Measurements from ENCODE around the gene HHAT. TPM values are rescaled to one million over a fixed set of nuclear protein-coding genes. Genes with fewer than 3 reads are reported as not detected.

The HHAT gene
- polyA plus RNA-seq, 4 donors, result 0.27 to 4.0 (median 1.4) TPM

- no peak overlapping the region for H3K27ac ChIP-seq (ENCODE audit: low read depth in 1 of 3, low read length in 2 of 3)
- FAIRE-seq, result no peak
- no peak overlapping the region for H3K4me3 ChIP-seq (ENCODE audit: low read depth in 1 of 3, low read length in 3 of 3)
- peaks cover 0 to 4% of the 10 kb centered on the region in 2 donors for H3K9me3 ChIP-seq (ENCODE audit: control insufficient read depth in 2 of 2, insufficient read depth in 1 of 2, low read depth in 1 of 2, low read length in 1 of 2)
- H3K4me1 ChIP-seq (ENCODE audit: control insufficient read depth in 3 of 3, insufficient read depth in 2 of 3, low read depth in 1 of 3, low read length in 2 of 3), result peaks cover 0 to 7% (median 0%) of the 10 kb centered on the region in 3 donors
- WGBS, 3 donors, result 43 to 76% (median 63%) methylated on average over 1 of the region's 1 CpG
- no peaks in the 10 kb centered on the region for H3K36me3 ChIP-seq (ENCODE audit: control insufficient read depth in 3 of 3, insufficient read depth in 2 of 3, low read depth in 1 of 3, low read length in 3 of 3)
- no peak for DNase-seq
- H3K27me3 ChIP-seq (ENCODE audit: control insufficient read depth in 3 of 3, insufficient read depth in 3 of 3, low read length in 3 of 3), result peaks cover 0 to 2% (median 2%) of the 10 kb centered on the region in 3 donors
These were observed 4.7 kb upstream of the HHAT start for GRCh38 chr1:210323957-210324356.

- no peaks in the 10 kb centered on the region for H3K36me3 ChIP-seq (ENCODE audit: control insufficient read depth in 3 of 3, insufficient read depth in 2 of 3, low read depth in 1 of 3, low read length in 3 of 3)
- FAIRE-seq (no peak), DNase-seq (no peak)
- H3K4me3 ChIP-seq (ENCODE audit: low read depth in 1 of 3, low read length in 3 of 3), result no peak overlapping the region
- H3K4me1 ChIP-seq (ENCODE audit: control insufficient read depth in 3 of 3, insufficient read depth in 2 of 3, low read depth in 1 of 3, low read length in 2 of 3), result peaks cover 0 to 10% (median 0%) of the 10 kb centered on the region in 3 donors
- no peak overlapping the region for H3K27ac ChIP-seq (ENCODE audit: low read depth in 1 of 3, low read length in 2 of 3)
- H3K9me3 ChIP-seq (ENCODE audit: control insufficient read depth in 2 of 2, insufficient read depth in 1 of 2, low read depth in 1 of 2, low read length in 1 of 2), result peaks cover 0 to 4% of the 10 kb centered on the region in 2 donors
- peaks cover 0 to 2% (median 2%) of the 10 kb centered on the region in 3 donors for H3K27me3 ChIP-seq (ENCODE audit: control insufficient read depth in 3 of 3, insufficient read depth in 3 of 3, low read length in 3 of 3)
- WGBS, 3 donors, result 83 to 96% (median 88%) methylated on average over 1 of the region's 1 CpG
These were observed 3.6 kb upstream of the HHAT start for GRCh38 chr1:210325026-210325670.

DNA sequence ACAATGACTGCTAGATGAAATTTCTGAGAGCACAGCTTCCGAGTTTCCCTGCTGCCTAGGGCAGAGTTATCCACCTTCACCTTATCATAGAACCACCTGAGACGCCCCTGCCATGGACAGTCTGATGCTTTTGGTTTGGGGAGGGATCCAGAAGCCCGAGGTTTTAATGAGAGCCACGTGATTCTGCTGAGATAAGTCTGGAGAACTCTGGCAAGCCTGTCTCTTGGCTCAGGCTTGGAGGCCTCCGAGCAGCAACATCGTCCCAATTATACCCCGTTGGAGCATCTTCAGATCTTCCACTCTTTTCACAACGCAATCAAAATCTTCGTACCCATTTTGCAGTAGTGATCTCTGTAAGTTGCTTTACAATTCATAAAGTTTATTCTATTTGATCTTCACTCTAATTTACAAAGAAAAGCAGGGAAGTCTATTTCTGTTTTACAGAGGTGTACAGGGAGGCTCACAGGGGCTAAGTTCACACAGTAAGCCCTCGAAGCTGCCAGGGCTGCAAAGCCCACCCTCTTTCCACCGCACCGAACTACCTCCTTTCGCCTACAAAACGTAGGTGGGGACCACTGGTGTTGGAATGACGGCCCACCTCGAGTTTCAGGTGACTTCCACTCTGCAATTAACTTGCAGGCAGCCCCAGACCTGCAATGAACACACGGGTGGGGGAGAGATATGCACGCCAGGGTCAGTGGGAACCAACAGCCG lies 513 bp upstream of the HHAT start:
- peak overlapping the region; percentile 16 to 93 (median 82) for H3K27ac ChIP-seq (ENCODE audit: low read depth in 1 of 3, low read length in 2 of 3)
- no peaks in the 10 kb centered on the region for H3K36me3 ChIP-seq (ENCODE audit: control insufficient read depth in 3 of 3, insufficient read depth in 2 of 3, low read depth in 1 of 3, low read length in 3 of 3)
- H3K4me1 ChIP-seq (ENCODE audit: control insufficient read depth in 3 of 3, insufficient read depth in 2 of 3, low read depth in 1 of 3, low read length in 2 of 3), result peaks cover 0 to 10% (median 0%) of the 10 kb centered on the region in 3 donors
- FAIRE-seq (no peak), DNase-seq (peak in 1 of 2 donors; percentile 17)
- peak overlapping the region; percentile 46 to 79 (median 65) for H3K4me3 ChIP-seq (ENCODE audit: low read depth in 1 of 3, low read length in 3 of 3)
- H3K9me3 ChIP-seq (ENCODE audit: control insufficient read depth in 2 of 2, insufficient read depth in 1 of 2, low read depth in 1 of 2, low read length in 1 of 2), result peaks cover 0 to 4% of the 10 kb centered on the region in 2 donors
- 20 to 24% (median 22%) methylated on average over 19 of the region's 19 CpGs for WGBS, 3 donors
- no peaks in the 10 kb centered on the region for H3K27me3 ChIP-seq (ENCODE audit: control insufficient read depth in 3 of 3, insufficient read depth in 3 of 3, low read length in 3 of 3)

GRCh38 chr1:210330279-210330866 lies 1.7 kb downstream of the HHAT start:
- DNase-seq (peak; percentile 10 to 13), FAIRE-seq (no peak)
- WGBS, 3 donors, result 52 to 64% (median 62%) methylated on average over 7 of the region's 7 CpGs
- no peaks in the 10 kb centered on the region for H3K27me3 ChIP-seq (ENCODE audit: control insufficient read depth in 3 of 3, insufficient read depth in 3 of 3, low read length in 3 of 3)
- no peaks in the 10 kb centered on the region for H3K36me3 ChIP-seq (ENCODE audit: control insufficient read depth in 3 of 3, insufficient read depth in 2 of 3, low read depth in 1 of 3, low read length in 3 of 3)
- H3K27ac ChIP-seq (ENCODE audit: low read depth in 1 of 3, low read length in 2 of 3), result no peak overlapping the region
- peaks cover 0 to 3% of the 10 kb centered on the region in 2 donors for H3K9me3 ChIP-seq (ENCODE audit: control insufficient read depth in 2 of 2, insufficient read depth in 1 of 2, low read depth in 1 of 2, low read length in 1 of 2)
- H3K4me3 ChIP-seq (ENCODE audit: low read depth in 1 of 3, low read length in 3 of 3), result no peak overlapping the region
- H3K4me1 ChIP-seq (ENCODE audit: control insufficient read depth in 3 of 3, insufficient read depth in 2 of 3, low read depth in 1 of 3, low read length in 2 of 3), result peaks cover 0 to 10% (median 0%) of the 10 kb centered on the region in 3 donors

DNA sequence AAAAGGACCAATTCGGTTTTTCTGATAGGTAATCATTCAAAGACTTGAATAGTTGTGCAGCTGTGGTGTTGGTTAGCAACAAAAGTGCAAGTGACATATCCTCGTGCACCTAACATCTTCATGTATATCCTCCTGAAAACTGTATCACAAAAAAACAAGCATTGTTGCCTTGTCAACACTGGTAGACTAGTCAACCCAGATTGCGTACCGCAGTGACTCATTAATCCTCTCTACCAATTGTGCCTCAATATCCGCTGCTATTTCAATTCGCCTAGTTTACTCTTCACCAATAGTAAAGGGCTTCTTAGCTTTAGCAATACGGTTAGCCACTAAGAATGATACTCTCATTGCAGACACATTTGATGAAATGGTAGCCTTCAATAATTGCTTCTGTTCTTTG lies 3.5 kb downstream of the HHAT start:
- no peak for FAIRE-seq
- H3K27me3 ChIP-seq (ENCODE audit: control insufficient read depth in 3 of 3, insufficient read depth in 3 of 3, low read length in 3 of 3), result no peaks in the 10 kb centered on the region
- peaks cover 0 to 10% (median 0%) of the 10 kb centered on the region in 3 donors for H3K4me1 ChIP-seq (ENCODE audit: control insufficient read depth in 3 of 3, insufficient read depth in 2 of 3, low read depth in 1 of 3, low read length in 2 of 3)
- H3K9me3 ChIP-seq (ENCODE audit: control insufficient read depth in 2 of 2, insufficient read depth in 1 of 2, low read depth in 1 of 2, low read length in 1 of 2), result no peaks in the 10 kb centered on the region
- DNase-seq, result no peak
- H3K27ac ChIP-seq (ENCODE audit: low read depth in 1 of 3, low read length in 2 of 3), result no peak overlapping the region
- no peaks in the 10 kb centered on the region for H3K36me3 ChIP-seq (ENCODE audit: control insufficient read depth in 3 of 3, insufficient read depth in 2 of 3, low read depth in 1 of 3, low read length in 3 of 3)
- 80 to 86% (median 84%) methylated on average over 7 of the region's 7 CpGs for WGBS, 3 donors
- H3K4me3 ChIP-seq (ENCODE audit: low read depth in 1 of 3, low read length in 3 of 3), result no peak overlapping the region

DNA sequence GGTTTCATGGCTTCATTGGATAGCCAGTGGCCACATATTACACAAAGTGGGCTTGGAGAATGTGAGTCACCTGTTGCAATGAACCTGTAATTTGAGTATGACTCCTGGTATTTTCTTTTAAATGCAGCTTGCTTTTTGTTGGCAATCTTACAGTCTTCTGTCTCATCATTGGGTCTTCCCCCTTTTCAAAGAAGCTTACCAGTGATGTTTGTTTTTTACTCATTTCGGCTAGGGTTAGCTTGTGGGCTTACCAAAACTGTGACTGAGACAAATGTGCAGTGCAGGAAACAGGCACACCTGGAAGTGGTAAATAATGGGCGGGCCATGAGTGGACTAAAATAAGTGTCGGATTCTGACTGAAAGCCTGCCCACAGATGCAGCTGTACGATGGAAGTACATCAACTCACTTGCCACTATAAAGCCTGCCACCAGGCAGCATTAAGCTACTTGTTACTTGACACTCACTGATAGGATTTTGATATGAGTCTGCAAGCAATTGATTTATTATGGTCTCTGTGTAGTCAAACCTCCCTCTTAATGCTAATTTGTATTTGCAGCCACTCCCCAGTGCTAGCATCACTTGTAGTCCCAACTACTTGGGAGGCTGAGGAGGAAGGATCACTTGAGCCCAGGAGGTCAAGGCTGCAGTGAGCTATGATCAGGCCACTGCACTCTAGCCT lies 4.2 kb downstream of the HHAT start:
- Histone ChIP-seq H3K36me3 (ENCODE audit: control insufficient read depth in 3 of 3, insufficient read depth in 2 of 3, low read depth in 1 of 3, low read length in 3 of 3) (no peaks in the 10 kb centered on the region), H3K9me3 (ENCODE audit: control insufficient read depth in 2 of 2, insufficient read depth in 1 of 2, low read depth in 1 of 2, low read length in 1 of 2) (no peaks in the 10 kb centered on the region), H3K27ac (ENCODE audit: low read depth in 1 of 3, low read length in 2 of 3) (no peak overlapping the region), H3K27me3 (ENCODE audit: control insufficient read depth in 3 of 3, insufficient read depth in 3 of 3, low read length in 3 of 3) (no peaks in the 10 kb centered on the region), H3K4me1 (ENCODE audit: control insufficient read depth in 3 of 3, insufficient read depth in 2 of 3, low read depth in 1 of 3, low read length in 2 of 3) (peaks cover 0 to 10% (median 0%) of the 10 kb centered on the region in 3 donors), H3K4me3 (ENCODE audit: low read depth in 1 of 3, low read length in 3 of 3) (no peak overlapping the region)
- no peak for FAIRE-seq
- 71 to 86% (median 72%) methylated on average over 4 of the region's 4 CpGs for WGBS, 3 donors
- peak in 1 of 2 donors; percentile 11 for DNase-seq

- Histone ChIP-seq H3K9me3 (ENCODE audit: control insufficient read depth in 2 of 2, insufficient read depth in 1 of 2, low read depth in 1 of 2, low read length in 1 of 2) (no peaks in the 10 kb centered on the region), H3K4me3 (ENCODE audit: low read depth in 1 of 3, low read length in 3 of 3) (no peak overlapping the region), H3K27me3 (ENCODE audit: control insufficient read depth in 3 of 3, insufficient read depth in 3 of 3, low read length in 3 of 3) (no peaks in the 10 kb centered on the region), H3K36me3 (ENCODE audit: control insufficient read depth in 3 of 3, insufficient read depth in 2 of 3, low read depth in 1 of 3, low read length in 3 of 3) (no peaks in the 10 kb centered on the region), H3K4me1 (ENCODE audit: control insufficient read depth in 3 of 3, insufficient read depth in 2 of 3, low read depth in 1 of 3, low read length in 2 of 3) (peaks cover 0 to under 1% (median 0%) of the 10 kb centered on the region in 3 donors), H3K27ac (ENCODE audit: low read depth in 1 of 3, low read length in 2 of 3) (no peak overlapping the region)
- FAIRE-seq, result no peak
- 61 to 74% (median 69%) methylated on average over 2 of the region's 2 CpGs for WGBS, 3 donors
- no peak for DNase-seq
These were observed 6.3 kb downstream of the HHAT start for GRCh38 chr1:210335001-210335400.

GRCh38 chr1:210336362-210336761 lies 7.7 kb downstream of the HHAT start:
- DNase-seq (no peak), FAIRE-seq (no peak)
- WGBS, 3 donors, result 93 to 100% (median 96%) methylated on average over 2 of the region's 2 CpGs
- Histone ChIP-seq H3K27ac (ENCODE audit: low read depth in 1 of 3, low read length in 2 of 3) (no peak overlapping the region), H3K27me3 (ENCODE audit: control insufficient read depth in 3 of 3, insufficient read depth in 3 of 3, low read length in 3 of 3) (no peaks in the 10 kb centered on the region), H3K4me3 (ENCODE audit: low read depth in 1 of 3, low read length in 3 of 3) (no peak overlapping the region), H3K36me3 (ENCODE audit: control insufficient read depth in 3 of 3, insufficient read depth in 2 of 3, low read depth in 1 of 3, low read length in 3 of 3) (no peaks in the 10 kb centered on the region), H3K4me1 (ENCODE audit: control insufficient read depth in 3 of 3, insufficient read depth in 2 of 3, low read depth in 1 of 3, low read length in 2 of 3) (no peaks in the 10 kb centered on the region), H3K9me3 (ENCODE audit: control insufficient read depth in 2 of 2, insufficient read depth in 1 of 2, low read depth in 1 of 2, low read length in 1 of 2) (no peaks in the 10 kb centered on the region)

Measured in small intestine (tissue), 7 donors.